ENCODE results near the gene SETD7. TPM values are rescaled to one million over a fixed set of nuclear protein-coding genes. Genes with fewer than 3 reads are reported as not detected.

The SETD7 gene
- total and polyA plus RNA-seq, 2 donors (not counting 3 experiments of a cell fraction or from before 2014, with no cell fraction given) = 18.8 to 39.9 TPM

DNA sequence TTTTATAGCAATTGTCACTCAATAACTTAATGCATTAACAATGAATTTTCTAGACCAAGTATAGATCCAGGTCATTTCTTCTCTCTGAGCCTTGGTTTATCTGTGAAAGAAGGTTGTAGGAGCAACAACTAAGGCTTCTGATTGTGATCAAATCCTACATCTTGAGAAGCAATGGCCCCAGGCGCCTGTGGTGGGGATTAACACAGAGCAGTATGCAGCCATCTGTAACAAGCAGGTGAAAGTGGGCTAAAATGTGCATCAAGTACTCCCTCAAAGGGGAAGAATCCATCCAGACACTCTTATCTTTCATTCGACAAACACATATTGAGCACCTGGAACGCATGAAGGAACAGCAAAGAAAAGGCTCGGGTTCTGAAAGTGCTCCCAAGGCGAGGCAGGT, 19.1 kb upstream of the SETD7 start:
- FAIRE-seq (no peak), DNase-seq (ENCODE audit: low read depth, low spot score) (no peak)
- TF ChIP-seq POLR2A (IDR thresholded peaks at IDR 0.05; ENCODE audit: low read depth, low read length) (no peak), JUN (IDR thresholded peaks at IDR 0.05; ENCODE audit: borderline replicate concordance, insufficient read depth, insufficient read length, low read depth) (no peak), EZH2 (IDR thresholded peaks at IDR 0.05; ENCODE audit: borderline replicate concordance, low read depth, low read length, severe bottlenecking) (no peak), GATA2 (IDR thresholded peaks at IDR 0.05; ENCODE audit: insufficient read depth, insufficient read length, low read depth, low read length) (no peak), MYC (IDR thresholded peaks at IDR 0.05; ENCODE audit: low read depth, low read length) (no peak), POLR2AphosphoS5 (IDR thresholded peaks at IDR 0.05; ENCODE audit: insufficient read depth, low read depth, low read length) (no peak), FOS (IDR thresholded peaks at IDR 0.05; ENCODE audit: borderline replicate concordance, insufficient read depth, low read length) (no peak)
- TF ChIP-seq, protein P1, sequence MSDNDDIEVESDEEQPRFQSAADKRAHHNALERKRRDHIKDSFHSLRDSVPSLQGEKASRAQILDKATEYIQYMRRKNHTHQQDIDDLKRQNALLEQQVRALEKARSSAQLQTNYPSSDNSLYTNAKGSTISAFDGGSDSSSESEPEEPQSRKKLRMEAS (IDR thresholded peaks at IDR 0.05; ENCODE audit: insufficient read depth, insufficient read length) = no peak
- TF ChIP-seq, protein P2, sequence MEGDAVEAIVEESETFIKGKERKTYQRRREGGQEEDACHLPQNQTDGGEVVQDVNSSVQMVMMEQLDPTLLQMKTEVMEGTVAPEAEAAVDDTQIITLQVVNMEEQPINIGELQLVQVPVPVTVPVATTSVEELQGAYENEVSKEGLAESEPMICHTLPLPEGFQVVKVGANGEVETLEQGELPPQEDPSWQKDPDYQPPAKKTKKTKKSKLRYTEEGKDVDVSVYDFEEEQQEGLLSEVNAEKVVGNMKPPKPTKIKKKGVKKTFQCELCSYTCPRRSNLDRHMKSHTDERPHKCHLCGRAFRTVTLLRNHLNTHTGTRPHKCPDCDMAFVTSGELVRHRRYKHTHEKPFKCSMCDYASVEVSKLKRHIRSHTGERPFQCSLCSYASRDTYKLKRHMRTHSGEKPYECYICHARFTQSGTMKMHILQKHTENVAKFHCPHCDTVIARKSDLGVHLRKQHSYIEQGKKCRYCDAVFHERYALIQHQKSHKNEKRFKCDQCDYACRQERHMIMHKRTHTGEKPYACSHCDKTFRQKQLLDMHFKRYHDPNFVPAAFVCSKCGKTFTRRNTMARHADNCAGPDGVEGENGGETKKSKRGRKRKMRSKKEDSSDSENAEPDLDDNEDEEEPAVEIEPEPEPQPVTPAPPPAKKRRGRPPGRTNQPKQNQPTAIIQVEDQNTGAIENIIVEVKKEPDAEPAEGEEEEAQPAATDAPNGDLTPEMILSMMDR (IDR thresholded peaks at IDR 0.05; ENCODE audit: extremely low read depth in 1 of 2, insufficient read depth in 1 of 2, low read depth in 1 of 2, low read length in 2 of 2) = no peak
- BruUV-seq (replicated peaks) = no TSS peak
- ChIA-PET CTCF (interaction anchor here (1.3 kb wide), 1 partner anchor 14 kb away, joined by 4 read pairs; no protein-coding TSS in a partner anchor), POLR2A (no interaction called here)
- H3K9me3 ChIP-seq (replicated peaks; ENCODE audit: control insufficient read depth, insufficient read depth, low read length) = no peaks in the 10 kb centered on the region
- H2AFZ ChIP-seq (ENCODE audit: low read depth, low read length) = no peak overlapping the region
- H3K4me1 ChIP-seq (ENCODE audit: control insufficient read depth, extremely low read depth, insufficient read depth, low read length) = no peaks in the 10 kb centered on the region
- H3K27ac ChIP-seq (ENCODE audit: insufficient read depth, low read depth, low read length) = no peak overlapping the region
- H3K36me3 ChIP-seq (ENCODE audit: control insufficient read depth in 2 of 2, extremely low read depth in 1 of 2, insufficient read depth in 2 of 2, low read length in 2 of 2) = no peaks in the 10 kb centered on the region
- H3K79me2 ChIP-seq (ENCODE audit: control insufficient read depth, insufficient read depth, low read length) = no peaks in the 10 kb centered on the region
- H4K20me1 ChIP-seq (replicated peaks; ENCODE audit: control insufficient read depth, extremely low read depth, insufficient read depth, low read length) = no peaks in the 10 kb centered on the region
- intact Hi-C loops (cut with micrococcal nuclease) (no loop called here), dilution Hi-C loops (cut with MboI; ENCODE audit: extremely low pct_ligation_motif_present, low sequenced_read_pairs) (no loop called here)
- no peak overlapping the region for H3K4me3 ChIP-seq (replicated peaks in 1 of 3; ENCODE audit: insufficient read depth in 1 of 3, low read depth in 1 of 3, low read length in 3 of 3)
- H3K9ac ChIP-seq (replicated peaks; ENCODE audit: extremely low read depth, insufficient read depth, low read length) = no peak overlapping the region
- H3K4me2 ChIP-seq (ENCODE audit: insufficient read depth, low read length) = no peak overlapping the region
- H3K9me1 ChIP-seq (replicated peaks; ENCODE audit: control insufficient read depth, extremely low read depth, insufficient read depth, low read length) = no peaks in the 10 kb centered on the region
- H3K27me3 ChIP-seq (ENCODE audit: control insufficient read depth in 2 of 2, insufficient read depth in 2 of 2, low read length in 2 of 2) = peaks cover 7 to 8% of the 10 kb centered on the region in 2 experiments

Measured in endothelial cell of umbilical vein (primary cell).